H1 (cell line): Measurements from ENCODE around the gene ZNF397. TPM values are rescaled to one million over a fixed set of nuclear protein-coding genes. Genes with fewer than 3 reads are reported as not detected.

Experiments used
- BACH1 ChIP-seq: IDR thresholded peaks from 2 replicates; pipeline ENCODE4 v1.6.1; 2012; ENCODE audit warnings: low read length, improper control_type of control experiment
- BCL11A ChIP-seq, 2 experiments: IDR thresholded peaks; one replicate each; pipeline ENCODE4 v1.6.1; 2011; ENCODE audit warnings: low read depth in 2 of 2, low read length in 2 of 2, mild to moderate bottlenecking in 2 of 2
- CHD7 ChIP-seq: fragments of 300-600 bp; sonication (generic); IDR thresholded peaks from 2 replicates; pipeline ENCODE4 v1.7.1; 2012; ENCODE audit warnings: low read length, moderate library complexity, mild to moderate bottlenecking, inconsistent platforms; ENCODE audit not compliant: insufficient replicate concordance
- KDM1A ChIP-seq: fragments of 200-600, 300-600 bp; sonication (generic); IDR thresholded peaks from 2 replicates; pipeline ENCODE4 v1.7.1; 2016; ENCODE audit warnings: mild to moderate bottlenecking, low read length, borderline replicate concordance
- PHF8 ChIP-seq: fragments of 200-600 bp; sonication (generic); conservative IDR thresholded peaks from 2 replicates; pipeline ENCODE4 v1.7.1; 2012; ENCODE audit warnings: low read depth, mild to moderate bottlenecking, inconsistent platforms, low read length, moderate library complexity
- RNF2 ChIP-seq: fragments of 200-900, 300-1000 bp; sonication (generic); IDR thresholded peaks from 2 replicates; pipeline ENCODE4 v1.7.1; 2016; ENCODE audit warnings: borderline replicate concordance, low read depth, mild to moderate bottlenecking, antibody characterized with exemption, low read length; ENCODE audit not compliant: poor library complexity, severe bottlenecking; ENCODE audit errors: missing control alignments
- SIN3A ChIP-seq, 2 experiments: IDR thresholded peaks in 1 of 2; conservative IDR thresholded peaks in 1 of 2; 2 replicates each; pipeline ENCODE4 v1.6.1; 2011 to 2012; ENCODE audit warnings: low read length in 2 of 2, improper control_type of control experiment in 1 of 2, low read depth in 1 of 2, mild to moderate bottlenecking in 1 of 2
- SP1 ChIP-seq: IDR thresholded peaks from 2 replicates; pipeline ENCODE4 v1.6.1; 2011; ENCODE audit warnings: low read depth, low read length
- SP4 ChIP-seq: IDR thresholded peaks from 2 replicates; pipeline ENCODE4 v1.6.1; 2012; ENCODE audit warnings: low read length, inconsistent platforms
- TAF7 ChIP-seq: optimal IDR thresholded peaks from 2 replicates; pipeline ENCODE3; 2011; ENCODE audit warnings: low read depth, mild to moderate bottlenecking, inconsistent platforms, low read length, moderate library complexity, borderline replicate concordance
- polyA plus RNA-seq, 7 experiments: library from polyadenylated mRNA; depleted of rRNA in 3 of 7; stranded (reverse) in 5 of 7; unstranded in 2 of 7; fragments of >200 nt in 5 of 7; fragments of 200-250 nt in 2 of 7; gene quantifications; 1 replicate in 5 of 7; 2 replicates in 1 of 7; 4 replicates in 1 of 7; pipeline versions ENCODE4 v1.2.1 to v1.2.3, GENCODE V29; 2011 to 2013; ENCODE audit warnings: missing spikeins in 2 of 7, mixed read lengths in 2 of 7
- total RNA-seq: library from RNA; stranded (reverse); fragmentation: NEBNext Ultra II Directional; extraction: Animal tissue kit (Norgen Biotek cat#: 25700); gene quantifications from 2 replicates; pipeline ENCODE4 v1.2.1, GENCODE V29; 2021

The ZNF397 gene
- total and polyA plus RNA-seq, 2 of the 8 experiments (the other 6 are each of a cell fraction or from before 2014, with no cell fraction given) = 9.8 to 39.5 TPM

- TF ChIP-seq CHD7 (no peak), SP4 (no peak), PHF8 (no peak), SIN3A (conservative IDR thresholded peaks at IDR 0.05 in 1 of 2, IDR thresholded peaks at IDR 0.05 in 1 of 2; ENCODE audit: low read depth in 1 of 2, low read length in 2 of 2) (no peak), BCL11A (IDR thresholded peaks at IDR 0.05; ENCODE audit: low read depth in 2 of 2, low read length in 2 of 2) (no peak), SP1 (no peak), BACH1 (no peak), KDM1A (no peak), TAF7 (no peak), RNF2 (no peak)
These were observed 39.4 kb upstream of the ZNF397 start (continued) for GRCh38 chr18:35201256-35201931.
